ENCODE measurements around the gene CPT1C. TPM values are rescaled to one million over a fixed set of nuclear protein-coding genes. Genes with fewer than 3 reads are reported as not detected.

The CPT1C gene
- total and polyA plus RNA-seq, 4 donors: 0.37 to 0.75 (median 0.59) TPM

DNA sequence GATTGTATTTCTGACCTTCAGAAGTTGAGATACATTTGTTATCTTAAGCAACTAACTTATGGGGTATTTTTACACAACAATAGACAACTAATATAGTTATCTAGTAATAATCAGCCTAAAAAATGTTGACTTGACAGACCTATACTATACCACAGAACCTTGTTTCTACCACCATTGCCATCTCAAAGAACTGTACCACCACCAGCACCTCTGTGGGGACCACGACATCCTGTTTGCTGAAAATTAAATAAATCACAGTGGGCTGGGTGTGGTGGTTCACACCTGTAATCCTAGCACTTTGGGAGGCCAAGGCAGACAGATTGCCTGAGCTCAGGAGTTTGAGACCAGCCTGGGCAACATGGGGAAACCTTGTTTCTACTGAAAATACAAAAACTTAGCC is 48.2 kb downstream of the CPT1C start:
- TF ChIP-seq HNF4G (IDR thresholded peaks at IDR 0.05) (no peak), JUND (IDR thresholded peaks at IDR 0.05) (no peak), TAF1 (conservative IDR thresholded peaks at IDR 0.05) (no peak), YY1 (IDR thresholded peaks at IDR 0.05) (no peak), FOXA1 (IDR thresholded peaks at IDR 0.05) (no peak), RAD21 (IDR thresholded peaks at IDR 0.05) (no peak), NR2F2 (IDR thresholded peaks at IDR 0.05) (no peak), RXRA (IDR thresholded peaks at IDR 0.05) (no peak), GABPA (IDR thresholded peaks at IDR 0.05 in 1 of 2, conservative IDR thresholded peaks at IDR 0.05 in 1 of 2) (no peak), FOXA2 (IDR thresholded peaks at IDR 0.05) (no peak), EGR1 (IDR thresholded peaks at IDR 0.05; ENCODE audit: low read depth in 2 of 2) (no peak), SP1 (IDR thresholded peaks at IDR 0.05) (no peak), HNF4A (conservative IDR thresholded peaks at IDR 0.05) (no peak)
- TF ChIP-seq, protein P1, sequence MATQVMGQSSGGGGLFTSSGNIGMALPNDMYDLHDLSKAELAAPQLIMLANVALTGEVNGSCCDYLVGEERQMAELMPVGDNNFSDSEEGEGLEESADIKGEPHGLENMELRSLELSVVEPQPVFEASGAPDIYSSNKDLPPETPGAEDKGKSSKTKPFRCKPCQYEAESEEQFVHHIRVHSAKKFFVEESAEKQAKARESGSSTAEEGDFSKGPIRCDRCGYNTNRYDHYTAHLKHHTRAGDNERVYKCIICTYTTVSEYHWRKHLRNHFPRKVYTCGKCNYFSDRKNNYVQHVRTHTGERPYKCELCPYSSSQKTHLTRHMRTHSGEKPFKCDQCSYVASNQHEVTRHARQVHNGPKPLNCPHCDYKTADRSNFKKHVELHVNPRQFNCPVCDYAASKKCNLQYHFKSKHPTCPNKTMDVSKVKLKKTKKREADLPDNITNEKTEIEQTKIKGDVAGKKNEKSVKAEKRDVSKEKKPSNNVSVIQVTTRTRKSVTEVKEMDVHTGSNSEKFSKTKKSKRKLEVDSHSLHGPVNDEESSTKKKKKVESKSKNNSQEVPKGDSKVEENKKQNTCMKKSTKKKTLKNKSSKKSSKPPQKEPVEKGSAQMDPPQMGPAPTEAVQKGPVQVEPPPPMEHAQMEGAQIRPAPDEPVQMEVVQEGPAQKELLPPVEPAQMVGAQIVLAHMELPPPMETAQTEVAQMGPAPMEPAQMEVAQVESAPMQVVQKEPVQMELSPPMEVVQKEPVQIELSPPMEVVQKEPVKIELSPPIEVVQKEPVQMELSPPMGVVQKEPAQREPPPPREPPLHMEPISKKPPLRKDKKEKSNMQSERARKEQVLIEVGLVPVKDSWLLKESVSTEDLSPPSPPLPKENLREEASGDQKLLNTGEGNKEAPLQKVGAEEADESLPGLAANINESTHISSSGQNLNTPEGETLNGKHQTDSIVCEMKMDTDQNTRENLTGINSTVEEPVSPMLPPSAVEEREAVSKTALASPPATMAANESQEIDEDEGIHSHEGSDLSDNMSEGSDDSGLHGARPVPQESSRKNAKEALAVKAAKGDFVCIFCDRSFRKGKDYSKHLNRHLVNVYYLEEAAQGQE (IDR thresholded peaks at IDR 0.05): no peak
- TF ChIP-seq, protein P2, sequence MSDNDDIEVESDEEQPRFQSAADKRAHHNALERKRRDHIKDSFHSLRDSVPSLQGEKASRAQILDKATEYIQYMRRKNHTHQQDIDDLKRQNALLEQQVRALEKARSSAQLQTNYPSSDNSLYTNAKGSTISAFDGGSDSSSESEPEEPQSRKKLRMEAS (IDR thresholded peaks at IDR 0.05): no peak
- TF ChIP-seq, protein P3, sequence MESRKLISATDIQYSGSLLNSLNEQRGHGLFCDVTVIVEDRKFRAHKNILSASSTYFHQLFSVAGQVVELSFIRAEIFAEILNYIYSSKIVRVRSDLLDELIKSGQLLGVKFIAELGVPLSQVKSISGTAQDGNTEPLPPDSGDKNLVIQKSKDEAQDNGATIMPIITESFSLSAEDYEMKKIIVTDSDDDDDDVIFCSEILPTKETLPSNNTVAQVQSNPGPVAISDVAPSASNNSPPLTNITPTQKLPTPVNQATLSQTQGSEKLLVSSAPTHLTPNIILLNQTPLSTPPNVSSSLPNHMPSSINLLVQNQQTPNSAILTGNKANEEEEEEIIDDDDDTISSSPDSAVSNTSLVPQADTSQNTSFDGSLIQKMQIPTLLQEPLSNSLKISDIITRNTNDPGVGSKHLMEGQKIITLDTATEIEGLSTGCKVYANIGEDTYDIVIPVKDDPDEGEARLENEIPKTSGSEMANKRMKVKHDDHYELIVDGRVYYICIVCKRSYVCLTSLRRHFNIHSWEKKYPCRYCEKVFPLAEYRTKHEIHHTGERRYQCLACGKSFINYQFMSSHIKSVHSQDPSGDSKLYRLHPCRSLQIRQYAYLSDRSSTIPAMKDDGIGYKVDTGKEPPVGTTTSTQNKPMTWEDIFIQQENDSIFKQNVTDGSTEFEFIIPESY (IDR thresholded peaks at IDR 0.05): no peak
- TF ChIP-seq, protein P4, sequence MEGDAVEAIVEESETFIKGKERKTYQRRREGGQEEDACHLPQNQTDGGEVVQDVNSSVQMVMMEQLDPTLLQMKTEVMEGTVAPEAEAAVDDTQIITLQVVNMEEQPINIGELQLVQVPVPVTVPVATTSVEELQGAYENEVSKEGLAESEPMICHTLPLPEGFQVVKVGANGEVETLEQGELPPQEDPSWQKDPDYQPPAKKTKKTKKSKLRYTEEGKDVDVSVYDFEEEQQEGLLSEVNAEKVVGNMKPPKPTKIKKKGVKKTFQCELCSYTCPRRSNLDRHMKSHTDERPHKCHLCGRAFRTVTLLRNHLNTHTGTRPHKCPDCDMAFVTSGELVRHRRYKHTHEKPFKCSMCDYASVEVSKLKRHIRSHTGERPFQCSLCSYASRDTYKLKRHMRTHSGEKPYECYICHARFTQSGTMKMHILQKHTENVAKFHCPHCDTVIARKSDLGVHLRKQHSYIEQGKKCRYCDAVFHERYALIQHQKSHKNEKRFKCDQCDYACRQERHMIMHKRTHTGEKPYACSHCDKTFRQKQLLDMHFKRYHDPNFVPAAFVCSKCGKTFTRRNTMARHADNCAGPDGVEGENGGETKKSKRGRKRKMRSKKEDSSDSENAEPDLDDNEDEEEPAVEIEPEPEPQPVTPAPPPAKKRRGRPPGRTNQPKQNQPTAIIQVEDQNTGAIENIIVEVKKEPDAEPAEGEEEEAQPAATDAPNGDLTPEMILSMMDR (IDR thresholded peaks at IDR 0.05; ENCODE audit: low read depth, low read length, missing input control): no peak
- TF ChIP-seq, protein P5, sequence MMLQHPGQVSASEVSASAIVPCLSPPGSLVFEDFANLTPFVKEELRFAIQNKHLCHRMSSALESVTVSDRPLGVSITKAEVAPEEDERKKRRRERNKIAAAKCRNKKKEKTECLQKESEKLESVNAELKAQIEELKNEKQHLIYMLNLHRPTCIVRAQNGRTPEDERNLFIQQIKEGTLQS (IDR thresholded peaks at IDR 0.05): no peak
- 83% methylated on average over 1 of the region's 1 CpG for WGBS
- H3K4me1 ChIP-seq (ENCODE audit: control insufficient read depth in 4 of 4, insufficient read depth in 4 of 4, low read length in 3 of 4): no peaks in the 10 kb centered on the region
- H3K36me3 ChIP-seq (ENCODE audit: control insufficient read depth in 4 of 4, insufficient read depth in 3 of 4, low read depth in 1 of 4, low read length in 3 of 4): no peaks in the 10 kb centered on the region
- no peak overlapping the region for H3K27ac ChIP-seq (ENCODE audit: low read depth in 1 of 2, low read length in 2 of 2)
- DNase-seq (ENCODE audit: low spot score): no peak
- no peak overlapping the region for H3K4me3 ChIP-seq (ENCODE audit: low read depth in 1 of 3, low read length in 3 of 3)
- H3K27me3 ChIP-seq (ENCODE audit: control insufficient read depth in 4 of 4, insufficient read depth in 4 of 4, low read length in 3 of 4): no peaks in the 10 kb centered on the region
- no peaks in the 10 kb centered on the region for H3K9me3 ChIP-seq (ENCODE audit: control insufficient read depth in 4 of 4, low read length in 3 of 4)
- no peak overlapping the region for H3K9ac ChIP-seq (ENCODE audit: low read depth in 1 of 2, low read length in 2 of 2)

Data from liver (tissue), 9 donors.